KBM-7 (cell line): ENCODE data around the gene FXYD6.
"Not testable (repeated sequence)": the region's sequence is repeated elsewhere in the genome, so short reads cannot be mapped to it uniquely, and the experiment has no call there.

Source experiments
- DNase-seq: peaks from one replicate; pipeline ENCODE4 v3.0.0-alpha.2; 2015
- in situ Hi-C: fragments of 300-500 bp; cut with MboI; formaldehyde crosslinking; loops from 2 replicates; pipeline ENCODE4 v1.14.3; 2020; ENCODE audit warnings: low sequenced_read_pairs, low pct_unique_long_range_greater_than_20kb, mixed read lengths

The FXYD6 gene

GRCh38 chr11:117876341-117877119 is at the start of gene FXYD6:
Gene FXYD6, minus strand, starts transcription at chr11:117876658. Its CDS starts 33,882 bp downstream, at chr11:117842776.
- DNase-seq = no peak
- in situ Hi-C loops = no loop called here

GRCh38 chr11:117926166-117926565 is 49.7 kb upstream of the FXYD6 start:
- not testable (repeated sequence) for DNase-seq
- in situ Hi-C loops = loop anchor here (25.0 kb wide), 1 partner anchor 489 kb away; no protein-coding TSS in a partner anchor

GRCh38 chr11:117925198-117925925 is 48.9 kb upstream of the FXYD6 start:
- in situ Hi-C loops = loop anchor here (25.0 kb wide), 1 partner anchor 488 kb away; no protein-coding TSS in a partner anchor
- no peak for DNase-seq

GRCh38 chr11:117924631-117925170 is 48.2 kb upstream of the FXYD6 start:
- no peak for DNase-seq
- in situ Hi-C loops = loop anchor here (25.0 kb wide), 1 partner anchor 487 kb away; no protein-coding TSS in a partner anchor

GRCh38 chr11:117923773-117924172 is 47.3 kb upstream of the FXYD6 start:
- no peak for DNase-seq
- in situ Hi-C loops = no loop called here

- in situ Hi-C loops = no loop called here
- DNase-seq = no peak
Observed at GRCh38 chr11:117923275-117923674, 46.8 kb upstream of the FXYD6 start.

- no peak for DNase-seq
- in situ Hi-C loops = no loop called here
Observed at GRCh38 chr11:117921893-117922292, 45.4 kb upstream of the FXYD6 start.

GRCh38 chr11:117921456-117921855 is 45.0 kb upstream of the FXYD6 start:
- in situ Hi-C loops = no loop called here
- no peak for DNase-seq

- in situ Hi-C loops = no loop called here
- DNase-seq = no peak
Observed at GRCh38 chr11:117919781-117920221, 43.3 kb upstream of the FXYD6 start.

GRCh38 chr11:117919341-117919740 is 42.9 kb upstream of the FXYD6 start:
- in situ Hi-C loops = no loop called here

GRCh38 chr11:117918366-117919255 is 42.2 kb upstream of the FXYD6 start:
- no peak for DNase-seq
- in situ Hi-C loops = no loop called here

More at GRCh38 chr11:117919341-117919740, 42.9 kb upstream of the FXYD6 start:
- DNase-seq = no peak

- in situ Hi-C loops = no loop called here
- no peak for DNase-seq
Observed at GRCh38 chr11:117917591-117918151, 41.2 kb upstream of the FXYD6 start.

GRCh38 chr11:117916956-117917355 is 40.5 kb upstream of the FXYD6 start:
- DNase-seq = no peak
- in situ Hi-C loops = no loop called here

GRCh38 chr11:117915672-117916235 is 39.3 kb upstream of the FXYD6 start:
- DNase-seq = no peak
- in situ Hi-C loops = no loop called here

GRCh38 chr11:117914991-117915618 is 38.6 kb upstream of the FXYD6 start:
- DNase-seq = no peak
- in situ Hi-C loops = no loop called here

GRCh38 chr11:117914398-117914761 is 37.9 kb upstream of the FXYD6 start:
- in situ Hi-C loops = no loop called here
- DNase-seq = no peak

GRCh38 chr11:117913736-117914397 is 37.4 kb upstream of the FXYD6 start:
- no peak for DNase-seq
- in situ Hi-C loops = no loop called here
